Measurements from ENCODE around the gene SLC22A13.
"Not testable (repeated sequence)": the region's sequence is repeated elsewhere in the genome, so short reads cannot be mapped to it uniquely, and the experiment has no call there.

The SLC22A13 gene

DNA sequence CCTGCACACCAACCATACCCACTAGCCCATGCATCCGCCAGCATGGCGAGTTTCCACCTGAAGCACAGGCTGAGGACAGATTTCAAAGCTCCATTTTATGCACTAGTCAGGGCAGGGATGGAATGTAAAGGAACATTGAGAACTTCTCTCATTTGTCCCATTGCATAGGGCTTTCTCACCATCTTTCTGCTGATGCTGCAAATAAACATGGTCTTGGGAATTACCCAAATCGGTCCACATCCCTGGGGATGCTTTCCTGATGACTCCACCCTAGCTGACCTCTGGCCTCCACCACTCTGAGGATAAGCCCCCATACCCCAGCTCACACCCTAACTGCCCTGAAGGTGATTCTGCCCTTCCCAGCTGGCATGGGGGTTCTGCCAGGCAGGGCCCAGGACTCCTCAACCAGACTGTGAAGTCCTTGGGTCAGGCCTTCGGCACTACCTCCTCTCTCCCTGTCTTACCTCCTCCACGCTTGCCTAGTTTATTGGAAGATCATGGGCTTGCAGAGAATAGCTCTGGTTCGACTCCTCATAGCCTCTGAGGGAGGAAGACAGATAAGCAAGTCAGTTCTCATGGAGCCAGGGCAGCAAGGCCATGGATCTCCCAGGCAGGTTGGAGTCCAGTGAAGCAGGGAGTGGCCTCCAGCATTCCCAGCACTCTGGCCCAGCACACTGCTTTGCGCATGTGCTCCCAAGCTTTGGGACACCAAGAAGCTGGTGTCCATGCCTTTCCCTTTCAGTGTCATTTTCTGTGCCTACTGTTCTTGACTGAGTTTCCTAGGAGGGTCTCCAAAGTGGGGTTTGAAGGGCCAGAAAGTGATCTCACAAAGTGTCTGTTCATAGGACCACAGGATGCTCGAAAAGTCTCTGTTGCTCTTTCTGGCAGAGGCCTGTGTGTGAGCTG, 53.4 kb downstream of the SLC22A13 start:
- no peak for DNase-seq

GRCh38 chr3:38320638-38321037, 55.0 kb downstream of the SLC22A13 start:
- DNase-seq = not testable (repeated sequence)

More for the DNA sequence above, 53.4 kb downstream of the SLC22A13 start:
- in situ Hi-C loops (cut with MboI; ENCODE audit: low pct_unique_long_range_greater_than_20kb, low sequenced_read_pairs) = no loop called here

DNA sequence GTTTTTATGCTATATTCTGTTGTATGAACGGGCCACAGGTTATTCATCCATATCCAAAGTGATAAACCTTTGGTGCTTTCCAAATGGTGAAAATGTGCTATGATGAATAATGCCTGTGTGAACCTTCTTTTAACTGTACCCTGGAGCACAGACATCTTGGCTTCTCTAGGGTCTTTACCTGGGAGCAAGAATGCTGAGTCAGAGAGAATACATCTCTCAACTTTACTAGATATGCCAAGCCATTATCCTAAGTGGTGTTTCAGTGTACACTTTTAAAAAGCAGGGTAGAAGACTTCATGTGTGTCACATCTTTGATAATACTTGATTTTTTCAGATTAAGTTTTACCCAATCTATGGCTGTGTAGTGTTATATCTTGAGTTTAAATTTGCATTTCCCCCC, 57.4 kb downstream of the SLC22A13 start:
- in situ Hi-C loops (cut with MboI; ENCODE audit: low pct_unique_long_range_greater_than_20kb, low sequenced_read_pairs) = no loop called here

More at GRCh38 chr3:38320638-38321037, 55.0 kb downstream of the SLC22A13 start:
- in situ Hi-C loops (cut with MboI; ENCODE audit: low pct_unique_long_range_greater_than_20kb, low sequenced_read_pairs) = not testable (repeated sequence)

GRCh38 chr3:38325256-38325655, 59.6 kb downstream of the SLC22A13 start:
- in situ Hi-C loops (cut with MboI; ENCODE audit: low pct_unique_long_range_greater_than_20kb, low sequenced_read_pairs) = no loop called here
- DNase-seq = no peak

More for the DNA sequence above, 57.4 kb downstream of the SLC22A13 start:
- DNase-seq = no peak

GRCh38 chr3:38327335-38328009, 61.9 kb downstream of the SLC22A13 start:
- no peak for DNase-seq
- in situ Hi-C loops (cut with MboI; ENCODE audit: low pct_unique_long_range_greater_than_20kb, low sequenced_read_pairs) = no loop called here
